GM18511 (cell line): ENCODE measurements around the gene KIF25.
"Not testable (repeated sequence)": the region's sequence is repeated elsewhere in the genome, so short reads cannot be mapped to it uniquely, and the experiment has no call there.

ENCODE experiments used
- ATAC-seq: cut with Tn5 transposase; IDR thresholded peaks from one replicate; pipeline ENCODE4 v1.9.1; 2021; ENCODE audit warnings: mild to moderate bottlenecking, moderate library complexity; ENCODE audit not compliant: unreplicated experiment

Gene KIF25

DNA sequence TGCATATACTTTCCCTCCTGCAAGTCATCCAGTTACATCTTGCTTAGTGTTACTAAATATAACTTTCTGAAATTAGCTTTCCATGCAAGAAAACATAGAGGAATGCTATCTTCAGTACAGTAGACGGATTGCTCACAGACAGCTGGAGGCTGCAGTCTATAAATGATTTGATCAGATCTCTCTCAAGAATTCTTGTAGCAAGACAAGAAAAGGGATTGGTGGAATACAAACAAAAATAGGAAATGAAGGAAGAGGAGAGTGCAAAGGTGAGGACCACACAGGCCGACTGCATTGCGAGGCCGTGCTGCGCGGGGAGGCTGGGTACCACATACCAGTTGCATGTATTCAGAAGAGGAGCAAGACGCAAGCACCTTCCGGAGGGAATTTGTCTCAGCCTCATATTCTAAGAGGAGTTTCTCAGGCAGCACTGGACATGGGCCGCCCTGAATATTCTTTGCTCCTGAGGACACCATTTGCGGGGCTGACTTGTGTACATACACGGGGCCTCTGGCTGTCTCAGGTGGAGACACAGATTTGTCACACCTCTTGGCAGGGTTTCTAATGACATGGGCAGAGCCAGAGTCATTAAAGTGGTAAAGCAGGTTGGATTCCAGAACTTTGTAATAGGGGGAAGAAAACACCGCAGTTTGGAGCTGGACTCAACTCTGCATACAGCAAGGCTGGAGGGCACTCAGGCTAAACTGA is 22.7 kb upstream of the KIF25 start:
- no peak for ATAC-seq

DNA sequence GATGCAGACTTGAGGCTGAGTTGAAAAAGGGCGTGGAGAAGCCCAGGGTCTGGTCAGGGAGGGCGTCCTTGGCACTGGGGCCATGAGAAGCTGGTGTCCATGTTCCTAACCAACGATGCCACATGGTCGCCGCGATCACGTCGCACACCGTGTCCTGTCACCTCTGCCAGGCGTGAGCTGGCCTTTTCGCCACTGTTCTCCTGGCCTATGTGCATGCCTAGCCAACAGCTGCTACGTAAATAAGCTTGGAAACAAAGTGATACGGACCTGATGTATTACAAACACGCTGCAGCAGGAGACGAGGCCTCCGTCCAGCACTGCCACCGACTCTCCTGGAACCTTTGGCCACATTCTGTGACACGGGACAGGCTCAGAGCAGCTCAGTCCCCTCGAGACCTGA is 22.0 kb upstream of the KIF25 start:
- no peak for ATAC-seq

DNA sequence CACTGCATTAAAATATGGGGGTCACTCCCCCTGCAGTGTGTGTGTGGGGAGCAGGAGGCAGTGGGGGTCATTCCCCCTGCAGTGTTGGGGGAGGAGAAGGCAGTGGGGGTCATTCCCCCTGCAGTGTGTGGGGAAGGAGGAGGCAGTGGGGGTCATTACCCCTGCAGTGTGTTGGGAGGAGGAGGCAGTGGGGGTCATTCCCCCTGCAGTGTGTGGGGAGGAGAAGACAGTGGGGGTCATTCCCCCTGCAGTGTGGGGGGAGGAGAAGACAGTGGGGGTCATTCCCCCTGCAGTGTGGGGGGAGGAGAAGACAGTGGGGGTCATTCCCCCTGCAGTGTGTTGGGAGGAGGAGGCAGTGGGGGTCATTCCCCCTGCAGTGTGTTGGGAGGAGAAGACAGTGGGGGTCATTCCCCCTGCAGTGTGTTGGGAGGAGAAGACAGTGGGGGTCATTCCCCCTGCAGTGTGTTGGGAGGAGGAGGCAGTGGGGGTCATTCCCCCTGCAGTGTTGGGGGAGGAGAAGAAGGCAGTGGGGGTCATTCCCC is 21.3 kb upstream of the KIF25 start:
- not testable (repeated sequence) for ATAC-seq

DNA sequence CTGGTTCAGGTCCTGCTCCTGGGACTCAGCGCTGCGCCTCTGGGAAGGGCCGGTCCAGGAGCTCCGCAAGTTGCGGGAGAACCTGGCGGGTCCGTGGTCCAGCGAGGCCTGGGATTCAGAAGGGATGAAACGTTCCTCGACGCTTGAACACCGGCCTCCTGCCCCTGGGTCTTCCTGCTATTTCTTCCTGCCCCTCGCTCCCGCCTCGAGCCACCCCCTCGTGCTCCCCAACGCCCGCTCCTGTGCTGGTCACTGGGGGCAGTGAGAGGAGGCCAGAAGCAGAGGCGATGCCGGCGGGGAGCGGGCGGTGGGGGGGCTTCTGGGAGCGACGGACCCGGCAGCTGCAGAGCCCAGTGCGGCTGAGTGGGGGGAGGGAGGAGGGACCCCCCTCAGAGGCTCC is 20.8 kb upstream of the KIF25 start:
- ATAC-seq, result no peak

DNA sequence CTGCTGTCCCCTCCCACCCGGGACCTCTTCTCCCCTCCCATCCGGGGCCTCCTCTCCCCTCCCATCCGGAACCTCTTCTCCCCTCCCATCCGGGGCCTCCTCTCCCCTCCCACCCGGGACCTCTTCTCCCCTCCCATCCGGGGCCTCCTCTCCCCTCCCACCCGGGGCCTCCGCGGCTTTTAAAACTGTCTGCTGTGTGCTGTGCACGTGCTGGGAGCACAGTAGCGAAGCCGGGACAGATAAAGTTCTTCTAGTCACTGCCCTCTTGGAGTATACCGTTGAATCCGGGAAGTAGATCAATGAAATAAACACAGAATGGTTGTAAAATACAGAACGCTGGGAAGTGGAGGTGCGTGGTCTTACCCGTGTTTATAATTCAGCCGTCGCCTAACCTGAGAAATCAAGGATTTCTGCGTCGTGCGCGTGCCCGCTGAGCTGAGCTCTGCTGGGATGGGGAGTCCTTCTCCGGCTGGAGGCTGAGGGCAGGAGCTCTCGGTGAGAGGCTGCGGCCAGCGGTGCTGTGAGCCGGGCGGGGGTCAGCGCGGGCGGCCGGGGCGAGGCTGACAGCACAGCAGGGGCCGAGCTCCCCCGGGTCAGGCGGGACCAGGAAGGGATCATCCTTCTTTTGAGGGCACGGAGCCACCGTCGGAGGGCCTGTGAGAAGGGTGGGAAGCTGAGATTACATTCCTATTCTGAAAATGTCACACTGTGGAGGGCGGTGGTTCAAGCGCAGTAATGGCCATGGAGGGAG is 19.6 kb upstream of the KIF25 start:
- ATAC-seq, result no peak

DNA sequence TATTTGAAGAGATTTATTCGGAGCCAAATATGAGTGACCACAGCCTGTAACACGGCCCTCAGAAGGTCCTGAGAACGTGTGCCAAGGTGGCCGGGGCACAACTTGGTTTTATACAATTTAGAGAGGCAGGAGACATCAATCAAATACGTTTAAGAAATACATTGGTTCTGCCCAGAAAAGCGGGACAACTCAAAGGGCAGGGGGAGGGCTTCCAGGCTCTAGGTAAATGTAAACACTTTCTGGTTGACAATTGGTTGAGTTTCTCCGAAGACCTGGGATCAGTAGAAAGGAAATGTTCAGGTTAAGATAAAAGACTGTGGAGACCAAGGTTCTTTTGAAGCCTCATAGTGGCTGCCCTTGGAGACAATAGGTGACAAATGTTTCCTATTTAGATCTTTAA is 18.9 kb upstream of the KIF25 start:
- no peak for ATAC-seq

DNA sequence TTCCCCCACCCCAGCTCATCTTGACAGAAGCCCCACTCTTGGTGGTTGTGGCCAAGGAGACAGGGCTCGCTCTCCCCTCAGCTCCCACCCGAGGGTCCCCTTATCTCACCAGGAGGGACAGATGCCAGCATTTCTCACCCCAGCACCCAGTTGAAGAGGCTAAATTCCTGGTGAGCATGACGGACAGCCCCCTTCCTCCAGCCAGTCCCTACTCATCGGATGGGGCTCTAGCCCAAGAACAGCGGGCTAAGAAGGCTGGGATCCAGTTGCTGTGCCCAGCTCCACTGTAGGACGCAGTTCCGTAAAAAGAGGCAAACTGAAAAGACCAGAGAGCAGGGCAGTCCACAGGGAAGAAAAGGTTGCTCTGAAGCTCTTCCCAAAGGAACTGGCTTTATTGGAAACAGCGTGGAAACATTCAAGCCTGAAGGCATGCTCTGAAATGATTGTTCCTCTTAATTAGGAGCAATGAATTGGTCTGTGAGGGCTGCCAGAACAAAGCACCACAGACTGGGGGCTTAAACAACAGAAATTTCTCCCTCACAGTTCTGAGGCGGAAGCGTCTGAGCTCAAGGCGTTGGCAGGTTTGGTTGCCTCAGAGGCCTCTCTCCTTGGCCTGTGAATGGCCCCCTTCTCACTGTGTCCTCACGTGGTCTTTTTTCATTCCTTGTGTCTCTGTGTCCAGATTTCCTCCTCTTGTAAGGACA is 17.9 kb upstream of the KIF25 start:
- ATAC-seq, result no peak

DNA sequence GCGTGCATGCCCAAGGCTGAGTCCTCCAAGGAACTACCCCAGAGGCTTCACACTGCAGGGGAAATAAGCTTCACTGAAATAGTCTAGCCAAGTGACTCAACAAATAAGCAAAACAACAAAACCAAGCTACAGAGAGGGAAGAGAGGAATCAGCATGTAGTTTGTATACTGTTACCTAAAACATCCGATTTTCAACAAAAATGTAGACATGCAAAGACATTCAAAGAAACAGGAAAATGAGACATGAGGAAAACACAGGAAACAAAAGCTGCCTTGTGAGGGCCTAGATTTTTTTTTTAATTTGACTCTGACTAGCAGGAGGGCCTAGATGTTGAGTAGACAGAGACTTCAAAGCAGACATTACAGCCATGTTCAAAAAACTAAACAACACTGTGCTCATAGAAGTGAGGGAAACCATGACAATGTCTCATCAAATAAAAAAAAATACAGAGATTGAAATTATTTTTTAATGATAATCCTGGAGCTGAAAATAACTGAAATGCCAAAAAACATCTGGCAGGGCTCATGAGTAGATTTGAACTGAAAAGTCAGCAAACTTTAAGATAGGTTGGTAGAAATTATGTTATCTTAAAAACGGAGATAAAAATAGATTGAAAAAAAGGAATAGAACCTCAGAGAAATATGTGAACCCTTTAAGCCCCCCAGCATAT is 16.4 kb upstream of the KIF25 start:
- ATAC-seq, result no peak

DNA sequence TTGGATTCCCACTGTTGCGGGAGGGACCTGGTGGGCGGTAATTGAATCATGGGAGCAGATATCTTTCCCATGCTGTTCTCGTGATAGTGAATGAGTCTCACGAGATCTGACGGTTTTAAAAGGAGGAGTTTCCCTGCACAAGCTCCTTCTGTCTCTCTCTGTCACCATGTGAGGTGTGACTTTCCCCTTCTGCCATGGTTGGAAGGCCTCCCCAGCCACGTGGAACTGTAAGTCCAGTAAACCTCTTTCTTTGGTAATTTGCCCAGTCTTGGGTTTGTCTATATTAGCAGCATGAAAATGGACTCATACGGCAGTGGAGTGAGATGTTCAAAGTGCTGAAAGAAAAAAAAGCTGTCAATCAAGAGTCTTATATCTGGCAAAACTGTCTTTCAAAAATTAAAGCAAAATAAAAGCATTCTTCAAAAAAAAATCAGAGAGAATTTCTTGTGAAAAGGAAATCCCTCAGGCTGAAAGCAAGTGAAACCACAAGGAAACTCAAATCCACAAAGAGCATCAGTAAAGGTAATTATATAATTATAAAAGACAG is 15.5 kb upstream of the KIF25 start:
- no peak for ATAC-seq

DNA sequence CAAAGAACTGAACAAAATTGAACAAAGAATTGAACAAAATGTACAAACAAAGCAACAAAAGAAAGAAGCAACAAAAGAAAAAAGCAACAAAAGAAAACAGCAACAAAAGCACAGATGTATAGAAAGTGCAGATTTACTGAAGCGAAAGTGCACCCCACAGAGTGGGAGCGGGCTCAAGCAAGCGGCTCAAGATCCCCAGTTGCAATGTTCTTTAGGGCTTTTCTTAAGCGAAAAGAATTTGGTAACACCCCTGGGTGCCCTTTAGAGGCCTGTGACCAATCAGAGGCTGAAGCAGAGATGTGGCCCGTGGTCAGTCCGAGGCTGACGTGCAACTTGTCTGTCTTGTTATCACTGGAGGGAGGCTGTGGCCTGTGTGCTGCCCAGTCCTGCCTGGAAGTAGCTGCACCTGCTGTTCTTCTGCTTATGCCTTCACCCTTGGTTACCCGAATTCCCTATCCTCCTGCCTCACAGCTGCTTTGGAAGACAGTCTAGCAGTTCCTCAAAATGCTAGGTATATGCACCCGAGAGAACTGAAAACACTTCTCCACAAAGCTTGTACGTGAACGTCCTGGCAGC is 13.2 kb upstream of the KIF25 start:
- ATAC-seq, result no peak

DNA sequence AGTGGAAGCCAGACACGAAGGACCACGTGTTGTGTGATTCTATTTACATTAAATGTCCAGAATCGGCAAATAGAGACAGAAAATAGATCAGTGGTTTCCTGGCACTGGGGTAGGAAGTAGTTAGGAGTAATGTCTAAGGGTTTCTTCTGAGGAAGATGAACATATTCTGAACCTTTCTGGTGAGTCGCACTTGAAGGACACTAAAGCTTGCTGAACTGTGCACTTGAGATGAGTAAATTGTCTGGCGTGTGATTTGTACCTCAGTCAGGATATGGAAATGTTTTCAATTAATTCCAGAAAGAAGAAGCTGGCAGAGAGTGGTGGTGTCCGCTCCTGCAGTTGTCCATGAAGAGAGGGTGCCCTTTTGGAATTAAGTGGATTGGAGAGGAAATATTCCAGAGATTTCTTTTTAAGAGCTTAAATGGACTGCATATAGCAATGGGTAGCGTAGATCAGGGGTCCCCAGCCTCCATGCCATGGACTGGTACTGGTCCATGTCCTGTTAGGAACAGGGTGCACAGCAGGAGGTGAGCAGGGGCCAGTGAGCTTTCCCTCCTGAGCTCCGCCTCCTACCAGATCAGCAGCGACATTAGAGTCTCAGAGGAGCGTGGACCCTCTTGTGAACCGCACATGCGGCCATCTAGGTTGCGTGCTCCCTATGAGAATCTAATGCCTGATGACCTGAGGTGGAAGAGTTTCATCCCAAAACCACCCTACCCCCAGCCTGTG is 12.4 kb upstream of the KIF25 start:
- ATAC-seq, result no peak

DNA sequence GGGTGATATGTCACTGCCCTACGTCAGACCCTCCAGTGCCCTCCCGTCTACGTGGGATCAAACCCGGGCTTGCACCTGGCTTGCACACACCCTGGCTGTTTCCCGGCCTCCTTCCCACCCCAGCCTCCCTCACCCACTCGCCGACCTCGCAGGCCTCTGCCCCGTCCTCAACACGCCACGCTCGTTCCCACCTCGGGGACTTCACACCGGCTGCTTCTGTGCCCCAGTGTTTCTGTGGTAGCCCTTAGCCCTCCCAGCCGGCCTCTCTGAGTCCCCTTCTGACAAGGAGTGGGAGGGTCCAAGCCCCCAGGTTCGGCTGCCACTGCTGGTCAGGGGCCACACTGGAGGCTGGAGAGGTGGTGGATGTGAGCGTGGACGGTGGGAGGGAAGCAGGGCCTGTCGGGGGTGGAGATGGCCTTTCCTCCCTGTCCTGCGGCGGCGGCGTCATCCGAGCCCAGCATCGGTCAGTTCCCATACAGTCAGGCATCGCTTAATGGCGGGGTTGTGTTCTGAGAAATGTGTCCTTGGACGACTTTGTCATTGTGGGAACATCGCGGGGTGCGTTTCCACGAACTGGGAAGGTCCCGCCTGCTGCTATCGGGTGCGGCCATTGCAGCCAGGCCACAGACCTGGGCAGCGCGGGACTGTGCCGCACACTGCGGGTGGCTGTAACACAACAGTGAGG is 11.4 kb upstream of the KIF25 start:
- no peak for ATAC-seq

DNA sequence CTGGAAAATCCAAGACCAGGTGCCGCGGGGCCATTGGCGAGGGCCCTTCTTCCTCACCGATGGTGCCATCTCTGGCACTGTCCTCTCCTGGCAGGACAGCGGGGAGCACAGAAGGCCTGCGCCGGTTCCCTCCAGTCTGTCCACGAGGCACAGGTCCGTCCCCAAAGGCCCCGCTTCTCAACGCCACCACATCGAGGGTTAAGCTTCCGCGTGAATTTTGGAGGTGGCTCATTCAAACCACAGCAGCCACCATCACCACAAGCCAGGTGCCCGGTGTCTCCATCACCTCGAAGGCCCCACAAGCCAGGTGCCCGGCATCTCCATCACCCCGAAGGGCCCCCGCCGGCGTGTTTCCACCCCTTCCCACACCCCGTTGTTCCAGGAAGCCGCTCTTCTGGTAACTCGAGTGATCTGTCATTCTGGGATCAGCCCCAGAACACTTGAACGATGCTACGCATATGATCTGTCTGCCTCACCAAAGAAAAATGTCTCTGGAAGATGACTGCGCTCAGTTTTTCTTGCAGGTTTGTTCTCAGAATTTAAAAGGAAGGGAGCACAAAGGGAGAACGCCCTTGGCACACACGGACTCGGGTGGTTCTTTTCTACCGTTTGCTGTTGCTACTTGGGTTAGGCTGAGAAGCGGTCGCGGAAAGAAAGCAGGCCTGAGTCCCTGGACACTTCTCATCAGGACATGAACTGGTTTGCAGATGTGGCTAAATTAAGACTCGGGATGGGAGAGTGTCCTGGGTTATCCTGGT is 9.9 kb upstream of the KIF25 start:
- no peak for ATAC-seq

DNA sequence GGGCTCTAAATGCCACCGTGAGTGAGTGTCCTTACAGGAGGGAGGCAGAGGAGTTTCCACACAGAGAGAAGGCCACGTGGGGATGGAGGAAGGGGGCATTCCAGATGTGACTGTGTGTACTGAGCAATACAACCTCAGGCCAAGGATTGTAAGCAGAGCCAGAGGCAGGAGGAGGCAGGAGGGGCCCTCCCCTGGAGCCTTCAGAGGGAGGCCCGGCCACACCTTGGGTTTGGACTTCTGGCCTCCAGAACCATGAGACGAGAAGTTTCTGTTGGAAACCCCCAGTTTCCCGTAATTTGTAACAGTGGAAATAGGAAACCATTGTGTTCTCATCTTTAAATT is 9.3 kb upstream of the KIF25 start:
- no peak for ATAC-seq

DNA sequence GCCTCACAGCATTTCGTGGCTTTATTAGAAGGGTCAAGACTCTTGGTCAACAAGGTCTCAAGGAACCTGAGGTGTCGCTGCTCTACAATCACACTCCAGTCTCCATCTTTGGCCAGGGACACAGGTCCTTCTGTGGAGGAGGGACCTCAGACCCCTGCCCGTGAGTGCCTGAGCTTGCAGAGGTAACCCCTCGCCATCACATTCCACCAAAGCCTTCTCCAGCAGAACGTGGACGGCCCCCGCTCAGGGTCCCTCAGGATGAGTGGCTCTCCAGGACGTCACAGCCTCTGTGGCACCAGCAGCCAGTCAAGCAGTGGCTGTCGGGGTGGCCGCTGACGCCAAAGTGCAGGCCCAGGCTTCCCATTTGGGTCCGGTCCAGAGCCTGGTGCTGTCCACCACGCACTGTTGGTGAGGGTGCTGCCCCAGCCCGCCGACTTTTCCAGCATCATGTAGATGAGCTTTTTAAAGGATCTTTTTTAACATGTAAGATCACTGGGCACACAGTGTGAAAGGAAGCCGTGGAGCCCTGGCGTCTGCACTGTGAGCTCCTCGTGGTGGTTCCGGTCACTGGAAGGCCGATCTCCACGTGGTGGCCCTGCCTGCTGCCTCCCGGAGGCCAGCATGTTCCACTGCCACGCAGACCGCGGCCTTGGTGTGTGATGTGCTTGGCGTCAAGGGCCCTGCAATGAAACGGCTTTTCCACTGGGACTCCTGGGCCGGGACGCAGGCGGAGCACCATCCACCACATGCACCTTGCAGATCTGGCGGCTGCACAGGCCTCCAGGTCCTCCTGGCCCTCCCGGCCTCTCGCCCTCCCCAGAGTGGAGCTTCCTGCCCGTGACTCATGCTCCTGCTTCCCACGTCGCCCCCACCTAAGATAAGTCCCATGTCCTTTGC is 8.3 kb upstream of the KIF25 start:
- no peak for ATAC-seq

DNA sequence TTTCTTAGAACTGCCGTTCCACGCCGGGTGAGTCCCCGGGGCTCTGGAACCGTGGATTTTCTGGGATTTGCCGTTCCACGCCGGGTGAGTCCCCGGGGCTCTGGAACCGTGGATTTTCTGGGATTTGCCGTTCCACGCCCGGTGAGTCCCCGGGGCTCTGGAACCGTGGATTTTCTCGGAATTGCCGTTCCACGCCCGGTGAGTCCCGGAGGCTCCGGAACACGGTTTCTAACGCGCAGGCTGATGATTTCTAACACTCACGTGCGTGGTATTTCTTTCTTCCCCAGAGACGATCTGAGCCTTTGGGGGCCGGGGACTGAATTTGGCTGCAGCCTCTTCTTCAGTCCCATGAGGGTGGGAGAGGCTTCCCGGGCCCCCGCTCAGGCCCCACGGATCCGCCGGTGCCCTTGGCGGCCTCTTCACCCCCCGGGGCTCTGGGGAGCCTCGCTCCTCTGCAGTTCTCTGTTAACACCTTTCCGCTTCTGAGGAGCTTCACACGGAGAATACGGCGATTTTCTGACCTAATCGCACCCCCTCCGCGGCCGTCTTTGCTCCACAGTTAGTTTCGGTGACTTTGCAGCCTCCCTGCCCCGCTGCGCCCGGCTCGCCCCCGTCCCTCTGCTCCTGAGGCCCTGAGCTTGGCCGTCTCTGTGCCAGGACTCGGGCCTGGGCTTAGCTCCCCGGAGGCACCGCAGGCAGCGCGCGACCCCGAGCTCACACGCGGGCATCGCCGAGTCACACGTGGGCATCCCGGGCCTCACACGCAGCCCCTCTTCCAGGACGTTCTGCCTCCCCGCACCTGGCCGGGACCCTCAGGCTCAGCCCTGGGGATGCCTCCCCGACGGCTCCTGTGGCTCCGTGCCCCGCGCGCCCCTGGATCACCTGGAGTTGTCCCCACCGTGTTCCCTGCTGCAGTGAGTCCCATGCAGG is 7.2 kb upstream of the KIF25 start:
- ATAC-seq, result no peak

DNA sequence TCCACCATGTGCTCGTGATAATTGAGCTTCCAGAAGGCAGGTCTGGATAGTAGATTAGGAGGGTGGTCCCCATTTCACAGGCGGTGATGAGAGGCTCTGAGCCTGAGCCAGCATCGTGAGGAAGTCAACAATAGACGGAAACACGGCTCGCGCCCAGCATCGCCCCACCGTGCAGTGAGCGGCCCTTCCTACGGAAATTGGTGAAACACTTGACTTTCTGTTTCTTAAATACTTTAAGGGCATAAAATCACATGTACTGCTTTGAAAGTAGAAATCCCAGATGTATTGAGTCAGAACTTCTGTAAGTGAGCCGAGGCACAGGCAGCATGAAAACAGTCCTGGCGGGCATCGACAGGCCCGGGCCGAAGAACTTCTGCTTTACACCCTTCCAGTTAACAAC is 4.3 kb upstream of the KIF25 start:
- ATAC-seq, result no peak
